Measurements from ENCODE around the gene EXOC4. TPM values are rescaled to one million over a fixed set of nuclear protein-coding genes. Genes with fewer than 3 reads are reported as not detected.

The EXOC4 gene
- total and polyA plus RNA-seq, 2 of the 8 experiments (the other 6 are each of a cell fraction or from before 2014, with no cell fraction given): 27.0 to 67.3 TPM

DNA sequence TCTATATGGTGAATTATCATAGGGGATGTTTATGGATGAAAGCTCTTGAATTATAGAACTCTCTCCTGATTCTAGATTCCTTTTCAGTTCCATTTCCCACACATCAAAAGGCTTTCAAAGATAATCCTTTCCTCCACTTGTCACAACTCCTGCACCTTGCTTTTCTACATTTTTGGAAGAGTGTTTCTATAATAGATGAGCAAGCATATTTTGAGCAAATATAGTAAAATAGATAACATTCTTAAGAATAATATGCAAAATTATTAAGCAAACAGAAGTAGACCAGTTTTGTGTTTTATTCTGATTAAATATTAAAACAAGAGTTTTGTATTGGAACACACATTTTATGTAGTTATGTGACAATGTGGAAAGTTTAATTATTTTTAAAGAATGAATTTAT, 340.7 kb downstream of the EXOC4 start (continued):
- TF ChIP-seq, protein P1, sequence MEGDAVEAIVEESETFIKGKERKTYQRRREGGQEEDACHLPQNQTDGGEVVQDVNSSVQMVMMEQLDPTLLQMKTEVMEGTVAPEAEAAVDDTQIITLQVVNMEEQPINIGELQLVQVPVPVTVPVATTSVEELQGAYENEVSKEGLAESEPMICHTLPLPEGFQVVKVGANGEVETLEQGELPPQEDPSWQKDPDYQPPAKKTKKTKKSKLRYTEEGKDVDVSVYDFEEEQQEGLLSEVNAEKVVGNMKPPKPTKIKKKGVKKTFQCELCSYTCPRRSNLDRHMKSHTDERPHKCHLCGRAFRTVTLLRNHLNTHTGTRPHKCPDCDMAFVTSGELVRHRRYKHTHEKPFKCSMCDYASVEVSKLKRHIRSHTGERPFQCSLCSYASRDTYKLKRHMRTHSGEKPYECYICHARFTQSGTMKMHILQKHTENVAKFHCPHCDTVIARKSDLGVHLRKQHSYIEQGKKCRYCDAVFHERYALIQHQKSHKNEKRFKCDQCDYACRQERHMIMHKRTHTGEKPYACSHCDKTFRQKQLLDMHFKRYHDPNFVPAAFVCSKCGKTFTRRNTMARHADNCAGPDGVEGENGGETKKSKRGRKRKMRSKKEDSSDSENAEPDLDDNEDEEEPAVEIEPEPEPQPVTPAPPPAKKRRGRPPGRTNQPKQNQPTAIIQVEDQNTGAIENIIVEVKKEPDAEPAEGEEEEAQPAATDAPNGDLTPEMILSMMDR (IDR thresholded peaks at IDR 0.05; ENCODE audit: control extremely low read depth in 1 of 3, insufficient read depth in 1 of 3, low read depth in 1 of 3, low read length in 3 of 3): no peak
- TF ChIP-seq TAF7 (optimal IDR thresholded peaks at IDR 0.05; ENCODE audit: borderline replicate concordance, low read depth, low read length): no peak
